Mucosa of rectum (tissue), 2 donors: ENCODE results near the gene NTN1.

Experiments
- H3K27ac ChIP-seq, 2 donors: one replicate each; pipeline ENCODE4 v1.7.0; 2013; ENCODE audit warnings: inconsistent platforms in 2 of 2, low read depth in 2 of 2, low read length in 2 of 2
- H3K27me3 ChIP-seq, 2 donors: one replicate each; pipeline ENCODE4 v1.7.0; 2013; ENCODE audit warnings: low read length in 2 of 2; ENCODE audit not compliant: control insufficient read depth in 2 of 2, insufficient read depth in 2 of 2
- H3K36me3 ChIP-seq, 2 donors: one replicate each; pipeline ENCODE4 v1.7.0; 2013; ENCODE audit warnings: low read length in 2 of 2; ENCODE audit not compliant: control insufficient read depth in 2 of 2, insufficient read depth in 2 of 2
- H3K4me1 ChIP-seq, 2 donors: one replicate each; pipeline ENCODE4 v1.7.0; 2013; ENCODE audit warnings: low read length in 2 of 2, mild to moderate bottlenecking in 1 of 2; ENCODE audit not compliant: control insufficient read depth in 2 of 2, insufficient read depth in 2 of 2
- H3K4me3 ChIP-seq, 2 donors: one replicate each; pipeline ENCODE4 v1.7.0; 2013; ENCODE audit warnings: low read length in 2 of 2
- H3K9ac ChIP-seq, 2 donors: one replicate each; pipeline ENCODE4 v1.7.0; 2013; ENCODE audit warnings: low read length in 2 of 2, low read depth in 1 of 2, mild to moderate bottlenecking in 1 of 2
- H3K9me3 ChIP-seq, 2 donors: one replicate each; pipeline ENCODE4 v1.7.0; 2013; ENCODE audit warnings: low read length in 2 of 2; ENCODE audit not compliant: control insufficient read depth in 2 of 2
- donor health status: healthy.
- donor health status: Normal muscosa, but diverticular disease.

The NTN1 gene

GRCh38 chr17:9004961-9005285 lies 16.4 kb upstream of the NTN1 start:
- Histone ChIP-seq H3K36me3 (no peaks in the 10 kb centered on the region), H3K4me1 (no peaks in the 10 kb centered on the region), H3K27ac (no peak overlapping the region), H3K4me3 (no peak overlapping the region), H3K9me3 (no peaks in the 10 kb centered on the region), H3K9ac (no peak overlapping the region), H3K27me3 (peaks cover 28 to 40% of the 10 kb centered on the region in 2 donors)

- peaks cover 28 to 40% of the 10 kb centered on the region in 2 donors for H3K27me3 ChIP-seq
- H3K9me3 ChIP-seq: no peaks in the 10 kb centered on the region
- H3K4me1 ChIP-seq: no peaks in the 10 kb centered on the region
- H3K27ac ChIP-seq: no peak overlapping the region
- no peak overlapping the region for H3K9ac ChIP-seq
- no peaks in the 10 kb centered on the region for H3K36me3 ChIP-seq
- H3K4me3 ChIP-seq: no peak overlapping the region
Measured at GRCh38 chr17:9006175-9006767, 15.0 kb upstream of the NTN1 start.

DNA sequence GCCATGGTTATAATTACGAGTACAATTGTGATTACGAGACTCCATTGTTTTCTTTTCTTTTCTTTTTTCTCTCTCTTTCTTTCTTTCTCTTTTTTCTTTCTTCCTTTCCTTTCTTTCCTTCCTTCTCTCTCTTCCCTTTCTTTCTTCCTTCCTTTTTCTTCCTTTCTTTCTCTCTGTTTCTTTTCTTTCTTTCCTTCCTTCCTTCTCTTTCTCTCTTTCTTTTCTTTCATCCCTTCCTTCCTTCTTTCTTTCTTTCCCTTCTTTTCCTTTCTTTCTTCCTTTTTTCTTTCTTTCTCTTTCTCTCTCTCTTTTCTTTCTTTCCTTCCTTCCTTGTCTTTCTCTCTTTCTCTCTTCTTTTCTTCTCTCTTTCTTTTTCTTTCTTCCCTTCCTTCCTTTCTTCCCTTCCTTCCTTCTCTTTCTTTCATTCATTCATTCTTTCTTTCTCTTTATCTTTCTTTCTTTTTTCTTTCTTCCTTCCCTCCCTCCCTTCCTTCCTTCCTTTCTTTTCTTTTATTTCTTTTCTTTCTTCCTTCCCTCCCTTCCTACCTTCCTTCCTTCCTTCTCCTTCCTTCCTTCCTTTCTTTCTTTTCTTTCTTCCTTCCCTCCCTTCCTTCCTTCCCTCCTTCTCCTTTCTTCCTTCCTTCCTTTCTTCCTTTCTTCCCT lies 14.1 kb upstream of the NTN1 start:
- peaks cover 24 to 39% of the 10 kb centered on the region in 2 donors for H3K27me3 ChIP-seq

GRCh38 chr17:9009096-9009495 lies 12.2 kb upstream of the NTN1 start:
- H3K9ac ChIP-seq: no peak overlapping the region
- H3K36me3 ChIP-seq: no peaks in the 10 kb centered on the region
- H3K4me1 ChIP-seq: no peaks in the 10 kb centered on the region
- no peak overlapping the region for H3K4me3 ChIP-seq
- H3K27me3 ChIP-seq: peaks cover 20 to 30% of the 10 kb centered on the region in 2 donors
- H3K9me3 ChIP-seq: no peaks in the 10 kb centered on the region
- H3K27ac ChIP-seq: no peak overlapping the region

More for the DNA sequence above, 14.1 kb upstream of the NTN1 start:
- no peak overlapping the region for H3K9ac ChIP-seq
- no peaks in the 10 kb centered on the region for H3K36me3 ChIP-seq
- H3K9me3 ChIP-seq: no peaks in the 10 kb centered on the region
- H3K4me1 ChIP-seq: no peaks in the 10 kb centered on the region
- no peak overlapping the region for H3K27ac ChIP-seq
- no peak overlapping the region for H3K4me3 ChIP-seq

- no peak overlapping the region for H3K27ac ChIP-seq
- no peaks in the 10 kb centered on the region for H3K4me1 ChIP-seq
- H3K4me3 ChIP-seq: no peak overlapping the region
- no peak overlapping the region for H3K9ac ChIP-seq
- H3K36me3 ChIP-seq: no peaks in the 10 kb centered on the region
- no peaks in the 10 kb centered on the region for H3K9me3 ChIP-seq
- peaks cover 14 to 23% of the 10 kb centered on the region in 2 donors for H3K27me3 ChIP-seq
Measured at GRCh38 chr17:9009737-9010136, 11.6 kb upstream of the NTN1 start.

DNA sequence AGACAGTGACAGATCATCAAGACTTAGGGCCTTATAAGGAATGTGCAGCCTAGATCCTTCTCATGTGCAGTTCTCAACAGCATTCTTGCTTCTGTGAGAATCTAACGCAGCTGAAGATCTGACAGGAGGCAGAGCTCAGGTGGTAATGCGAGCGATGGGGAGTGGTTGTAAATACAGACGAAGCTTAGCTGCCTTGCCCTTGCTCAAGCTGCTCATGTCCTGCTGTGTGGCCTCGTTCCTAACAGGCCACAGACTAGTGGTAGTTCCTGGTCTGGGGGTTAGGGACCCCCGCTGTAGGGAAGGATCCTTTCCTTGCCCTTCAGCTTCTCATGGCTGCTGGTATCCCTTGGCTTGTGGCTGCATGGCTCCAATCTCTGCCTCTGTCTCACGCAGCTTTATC lies 10.3 kb upstream of the NTN1 start:
- no peak overlapping the region for H3K4me3 ChIP-seq
- peaks cover 6 to 13% of the 10 kb centered on the region in 2 donors for H3K27me3 ChIP-seq
- H3K4me1 ChIP-seq: no peaks in the 10 kb centered on the region
- no peaks in the 10 kb centered on the region for H3K9me3 ChIP-seq
- no peaks in the 10 kb centered on the region for H3K36me3 ChIP-seq
- H3K27ac ChIP-seq: no peak overlapping the region
- H3K9ac ChIP-seq: no peak overlapping the region

GRCh38 chr17:9016941-9017552 lies 4.3 kb upstream of the NTN1 start:
- no peaks in the 10 kb centered on the region for H3K9me3 ChIP-seq
- H3K9ac ChIP-seq: no peak overlapping the region
- no peak overlapping the region for H3K4me3 ChIP-seq
- no peak overlapping the region for H3K27ac ChIP-seq
- H3K36me3 ChIP-seq: no peaks in the 10 kb centered on the region
- H3K27me3 ChIP-seq: peaks cover 14 to 16% of the 10 kb centered on the region in 2 donors
- H3K4me1 ChIP-seq: peaks cover 0 to 3% of the 10 kb centered on the region in 2 donors

GRCh38 chr17:9018726-9019125 lies 2.6 kb upstream of the NTN1 start:
- H3K36me3 ChIP-seq: no peaks in the 10 kb centered on the region
- peaks cover 25 to 33% of the 10 kb centered on the region in 2 donors for H3K27me3 ChIP-seq
- H3K9me3 ChIP-seq: no peaks in the 10 kb centered on the region
- no peak overlapping the region for H3K9ac ChIP-seq
- H3K27ac ChIP-seq: no peak overlapping the region
- no peak overlapping the region for H3K4me3 ChIP-seq
- peaks cover 3 to 13% of the 10 kb centered on the region in 2 donors for H3K4me1 ChIP-seq

DNA sequence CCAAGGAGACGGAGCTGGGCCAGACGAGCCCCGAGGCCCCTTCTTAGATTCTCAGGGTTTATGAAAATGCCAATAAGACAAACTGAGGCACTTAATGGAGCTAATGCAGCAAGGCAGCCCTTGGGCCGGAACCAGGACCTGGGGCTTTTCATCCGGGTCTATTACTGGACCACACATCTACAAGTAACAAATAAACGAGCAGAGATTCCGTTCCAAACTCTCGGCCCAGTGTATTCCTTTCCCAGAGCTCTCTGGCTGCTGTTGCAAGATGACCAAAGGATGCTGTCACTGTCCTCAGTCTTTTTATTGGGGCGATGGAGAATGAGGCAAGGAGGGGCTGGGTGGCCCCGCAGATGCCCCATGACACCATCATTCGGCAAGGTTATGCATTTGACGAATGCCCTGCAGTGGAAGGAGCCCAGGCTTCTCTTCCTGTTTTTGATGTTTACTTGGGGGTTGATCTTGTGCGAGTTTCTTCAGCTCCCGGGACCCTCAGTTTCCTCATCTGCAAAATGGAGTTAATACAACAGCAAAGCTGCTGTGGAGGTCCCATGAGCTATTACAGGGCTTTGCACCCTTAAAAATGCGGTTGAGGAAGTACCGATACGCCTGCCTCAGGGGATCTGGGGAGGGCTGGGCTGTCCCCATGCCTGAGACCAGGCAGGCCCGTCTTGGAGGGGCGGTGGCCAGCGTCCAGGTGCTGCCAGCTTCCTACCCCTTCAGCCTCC lies 1.1 kb upstream of the NTN1 start:
- Histone ChIP-seq H3K9ac (no peak overlapping the region), H3K4me1 (peaks cover 3 to 13% of the 10 kb centered on the region in 2 donors), H3K4me3 (peak overlapping the region; percentile 54 to 56), H3K9me3 (no peaks in the 10 kb centered on the region), H3K27ac (peak overlapping the region; percentile 49 to 61), H3K27me3 (peaks cover 27 to 46% of the 10 kb centered on the region in 2 donors), H3K36me3 (no peaks in the 10 kb centered on the region)

DNA sequence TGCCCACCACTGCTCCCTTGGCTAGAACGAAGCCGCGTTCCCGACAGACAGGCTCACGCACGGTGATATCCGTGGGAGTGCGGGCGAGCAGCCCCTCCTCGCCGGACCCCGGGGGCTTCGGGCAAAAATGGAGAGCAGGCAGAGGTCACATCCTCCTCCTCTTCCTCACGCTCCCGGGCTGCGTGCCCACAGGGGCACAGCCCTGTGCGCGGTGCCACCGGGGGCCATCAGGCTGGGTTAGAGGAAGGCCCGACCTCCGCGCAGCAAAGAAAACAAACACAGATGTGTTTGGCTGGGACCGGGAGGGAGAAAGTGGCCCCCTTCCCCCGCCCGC lies 519 bp upstream of the NTN1 start:
- peak overlapping the region in 1 of 2 donors; percentile 49 for H3K9ac ChIP-seq

More for the DNA sequence above, 519 bp upstream of the NTN1 start:
- H3K36me3 ChIP-seq: no peaks in the 10 kb centered on the region
- H3K4me1 ChIP-seq: peaks cover 3 to 13% of the 10 kb centered on the region in 2 donors
- no peaks in the 10 kb centered on the region for H3K9me3 ChIP-seq
- H3K27me3 ChIP-seq: peaks cover 30 to 48% of the 10 kb centered on the region in 2 donors
- peak overlapping the region; percentile 54 to 56 for H3K4me3 ChIP-seq
- H3K27ac ChIP-seq: peak overlapping the region; percentile 49 to 61
